ENCODE results near the gene FBXL7.

DNA sequence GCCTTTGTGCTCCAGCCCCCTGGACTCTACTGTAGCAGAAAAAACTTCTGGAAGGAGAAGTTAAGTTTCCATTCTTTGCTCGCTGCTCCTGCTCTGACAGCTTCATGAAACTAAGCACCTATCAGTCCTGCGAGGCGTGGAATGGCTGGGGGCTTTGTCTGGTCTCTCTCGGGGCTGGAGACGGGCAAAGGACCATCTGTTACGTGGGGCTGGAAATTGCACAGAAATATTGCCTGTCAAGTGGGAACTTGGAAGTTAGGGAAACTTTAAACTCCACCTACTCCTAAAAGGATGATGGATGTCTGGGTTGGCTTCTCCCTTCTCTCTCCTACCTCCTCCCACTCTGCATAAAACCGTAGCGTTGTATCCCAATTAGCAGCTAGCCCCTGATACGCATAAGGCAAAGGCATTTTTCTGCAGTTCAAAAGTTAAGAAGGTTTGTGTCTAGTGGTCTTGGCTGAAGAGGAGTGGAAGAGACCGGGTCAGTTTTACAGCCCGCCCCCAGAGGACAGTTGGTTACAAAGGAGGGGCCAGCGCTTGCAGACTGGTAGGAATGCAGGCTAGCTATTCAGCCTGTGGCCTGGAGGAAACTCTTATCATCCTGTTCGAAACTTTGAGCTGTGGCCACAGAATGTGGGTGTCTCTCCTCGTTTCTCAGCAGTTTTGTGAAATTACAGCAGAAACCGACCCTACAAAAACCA lies 1.3 kb downstream of the FBXL7 start:
- no peak for TF ChIP-seq CTCF (IDR thresholded peaks at IDR 0.05; ENCODE audit: low read depth, low read length)
- no peak for TF ChIP-seq POLR2A (IDR thresholded peaks at IDR 0.05; ENCODE audit: extremely low read depth, insufficient read length)
- TF ChIP-seq, protein P1, sequence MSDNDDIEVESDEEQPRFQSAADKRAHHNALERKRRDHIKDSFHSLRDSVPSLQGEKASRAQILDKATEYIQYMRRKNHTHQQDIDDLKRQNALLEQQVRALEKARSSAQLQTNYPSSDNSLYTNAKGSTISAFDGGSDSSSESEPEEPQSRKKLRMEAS (IDR thresholded peaks at IDR 0.05; ENCODE audit: low read depth, low read length), result no peak

Data from NB4 (cell line).